Endothelial cell of umbilical vein (primary cell): ENCODE results near the gene KCTD2.

Source experiments
- CTCF ChIP-seq, 2 donors: IDR thresholded peaks; 1 replicate in 1 of 2; 2 replicates in 1 of 2; pipeline ENCODE4 v1.5.1; 2011; ENCODE audit warnings: low read length in 2 of 2, mild to moderate bottlenecking in 2 of 2, moderate library complexity in 2 of 2, control low read depth in 1 of 2, inconsistent platforms in 1 of 2, low read depth in 1 of 2; ENCODE audit not compliant: insufficient read depth in 1 of 2; ENCODE audit errors: extremely low read depth in 1 of 2
- EZH2 ChIP-seq: IDR thresholded peaks from 2 replicates; pipeline ENCODE4 v1.6.1; 2012; ENCODE audit warnings: borderline replicate concordance, low read depth, mild to moderate bottlenecking, moderate library complexity, low read length, inconsistent platforms; ENCODE audit not compliant: severe bottlenecking
- FOS ChIP-seq: IDR thresholded peaks from 2 replicates; pipeline ENCODE4 v1.6.1; 2011; ENCODE audit warnings: mild to moderate bottlenecking, low read length, moderate library complexity, borderline replicate concordance; ENCODE audit not compliant: insufficient read depth
- GATA2 ChIP-seq: IDR thresholded peaks from 2 replicates; pipeline ENCODE4 v1.7.0; 2011; ENCODE audit warnings: low read depth, mild to moderate bottlenecking, moderate library complexity, mixed read lengths, low read length; ENCODE audit not compliant: insufficient read length, insufficient read depth
- JUN ChIP-seq: IDR thresholded peaks from 2 replicates; pipeline ENCODE4 v1.6.1; 2011; ENCODE audit warnings: borderline replicate concordance, low read depth; ENCODE audit not compliant: insufficient read length, insufficient read depth
- MYC ChIP-seq: IDR thresholded peaks from one replicate; pipeline ENCODE4 v1.6.1; 2011; ENCODE audit warnings: mild to moderate bottlenecking, low read depth, low read length
- POLR2A ChIP-seq: IDR thresholded peaks from 2 replicates; pipeline ENCODE4 v1.6.1; 2012; ENCODE audit warnings: low read depth, mild to moderate bottlenecking, control low read depth, low read length
- POLR2AphosphoS5 ChIP-seq: IDR thresholded peaks from 2 replicates; pipeline ENCODE4 v1.6.1; 2012; ENCODE audit warnings: low read depth, mild to moderate bottlenecking, control low read depth, low read length, moderate library complexity; ENCODE audit not compliant: insufficient read depth
- TF ChIP-seq, protein P1 (sequence below): IDR thresholded peaks from 2 replicates; pipeline ENCODE4 v1.6.1; 2011; ENCODE audit not compliant: insufficient read depth, insufficient read length

DNA sequence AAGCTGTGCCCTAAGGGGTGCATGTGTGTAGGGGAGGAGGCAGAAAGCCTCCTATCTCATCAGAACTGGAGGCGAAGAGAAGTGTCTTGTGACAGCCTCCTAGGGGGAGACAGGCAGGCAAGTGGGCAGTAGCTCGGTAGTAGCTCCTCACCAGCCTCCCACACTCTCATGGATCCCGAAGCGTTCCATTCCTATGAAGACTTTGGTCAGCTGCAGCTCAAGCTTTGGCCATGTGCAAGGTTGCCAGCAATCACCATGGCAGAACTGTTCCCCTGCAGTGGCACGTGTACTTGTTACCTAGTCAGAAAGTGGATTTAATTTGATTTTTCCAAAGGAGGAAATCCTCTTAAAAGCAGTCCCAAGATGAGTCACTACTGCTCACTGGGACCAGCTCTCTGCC lies 27.9 kb upstream of the KCTD2 start:
- no peak for TF ChIP-seq CTCF (IDR thresholded peaks at IDR 0.05; ENCODE audit: extremely low read depth in 1 of 2, insufficient read depth in 1 of 2, low read depth in 1 of 2, low read length in 2 of 2)
- no peak for TF ChIP-seq JUN
- TF ChIP-seq POLR2AphosphoS5, result no peak
- no peak for TF ChIP-seq EZH2
- TF ChIP-seq, protein P1, sequence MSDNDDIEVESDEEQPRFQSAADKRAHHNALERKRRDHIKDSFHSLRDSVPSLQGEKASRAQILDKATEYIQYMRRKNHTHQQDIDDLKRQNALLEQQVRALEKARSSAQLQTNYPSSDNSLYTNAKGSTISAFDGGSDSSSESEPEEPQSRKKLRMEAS, result no peak
- TF ChIP-seq POLR2A, result no peak
- no peak for TF ChIP-seq MYC
- TF ChIP-seq FOS, result no peak
- TF ChIP-seq GATA2, result no peak
